H1 (cell line): ENCODE data around the gene PBXIP1. TPM values are rescaled to one million over a fixed set of nuclear protein-coding genes. Genes with fewer than 3 reads are reported as not detected.

ENCODE experiments used
- ATF3 ChIP-seq: IDR thresholded peaks from 2 replicates; pipeline ENCODE4 v1.6.1; 2011; ENCODE audit warnings: low read depth, mild to moderate bottlenecking, low read length; ENCODE audit not compliant: insufficient read depth
- BACH1 ChIP-seq: IDR thresholded peaks from 2 replicates; pipeline ENCODE4 v1.6.1; 2012; ENCODE audit warnings: low read length, improper control_type of control experiment
- CREB1 ChIP-seq: IDR thresholded peaks from 2 replicates; pipeline ENCODE4 v1.6.1; 2012; ENCODE audit warnings: inconsistent platforms
- CTCF ChIP-seq, 3 experiments: IDR thresholded peaks; 1 replicate in 2 of 3; 2 replicates in 1 of 3; pipeline versions ENCODE4 v1.5.1 to v1.6.1; 2011; ENCODE audit warnings: low read length in 3 of 3, mild to moderate bottlenecking in 3 of 3, inconsistent platforms in 2 of 3, low read depth in 1 of 3, moderate library complexity in 1 of 3; ENCODE audit not compliant: insufficient read depth in 1 of 3; ENCODE audit errors: control extremely low read depth in 1 of 3
- E2F6 ChIP-seq: IDR thresholded peaks from 2 replicates; pipeline ENCODE4 v1.6.1; 2012; ENCODE audit warnings: inconsistent platforms
- EGR1 ChIP-seq: IDR thresholded peaks from 2 replicates; pipeline ENCODE4 v1.6.1; 2011; ENCODE audit warnings: low read depth, low read length, borderline replicate concordance
- EP300 ChIP-seq, 2 experiments: IDR thresholded peaks; 1 replicate in 1 of 2; 2 replicates in 1 of 2; pipeline ENCODE4 v1.6.1; 2011 to 2012; ENCODE audit warnings: low read depth in 2 of 2, low read length in 2 of 2, mild to moderate bottlenecking in 2 of 2, borderline replicate concordance in 1 of 2, inconsistent platforms in 1 of 2, moderate library complexity in 1 of 2
- GTF2F1 ChIP-seq: IDR thresholded peaks from 2 replicates; pipeline ENCODE4 v1.6.1; 2012; ENCODE audit warnings: low read depth, low read length, improper control_type of control experiment, borderline replicate concordance
- KDM4A ChIP-seq: IDR thresholded peaks from one replicate; pipeline ENCODE4 v1.7.1; 2012; ENCODE audit warnings: low read depth, mild to moderate bottlenecking, moderate library complexity, low read length, inconsistent platforms; ENCODE audit not compliant: severe bottlenecking
- MAFK ChIP-seq: IDR thresholded peaks from 2 replicates; pipeline ENCODE4 v1.6.1; 2012; ENCODE audit warnings: low read depth, mild to moderate bottlenecking, improper control_type of control experiment, low read length
- NANOG ChIP-seq: IDR thresholded peaks from 2 replicates; pipeline ENCODE4 v1.6.1; 2011; ENCODE audit warnings: low read length, low read depth, mild to moderate bottlenecking, inconsistent platforms; ENCODE audit not compliant: insufficient read depth, poor library complexity, severe bottlenecking
- POLR2A ChIP-seq, 2 experiments: IDR thresholded peaks; 1 replicate in 1 of 2; 2 replicates in 1 of 2; pipeline ENCODE4 v1.6.1; 2011; ENCODE audit warnings: low read depth in 2 of 2, low read length in 2 of 2, mild to moderate bottlenecking in 2 of 2; ENCODE audit errors: control extremely low read depth in 1 of 2
- POLR2AphosphoS5 ChIP-seq: IDR thresholded peaks from 2 replicates; pipeline ENCODE4 v1.6.1; 2011; ENCODE audit warnings: low read depth, low read length
- RBBP5 ChIP-seq: IDR thresholded peaks from 2 replicates; pipeline ENCODE4 v1.7.1; 2012; ENCODE audit warnings: low read depth, mild to moderate bottlenecking, inconsistent platforms, low read length, moderate library complexity, borderline replicate concordance
- SIX5 ChIP-seq: IDR thresholded peaks from 2 replicates; pipeline ENCODE4 v1.6.1; 2011; ENCODE audit warnings: mild to moderate bottlenecking, low read depth, low read length
- SP4 ChIP-seq: IDR thresholded peaks from 2 replicates; pipeline ENCODE4 v1.6.1; 2012; ENCODE audit warnings: low read length, inconsistent platforms
- SUZ12 ChIP-seq: fragments of 200-600 bp; sonication (generic); IDR thresholded peaks from 2 replicates; pipeline ENCODE4 v1.6.1; 2012; ENCODE audit warnings: mild to moderate bottlenecking, inconsistent platforms, low read length, moderate library complexity, mixed read lengths
- TAF1 ChIP-seq: IDR thresholded peaks from 2 replicates; pipeline ENCODE4 v1.6.1; 2011; ENCODE audit warnings: mild to moderate bottlenecking, low read depth, low read length
- TBP ChIP-seq: IDR thresholded peaks from 2 replicates; pipeline ENCODE4 v1.6.1; 2011; ENCODE audit warnings: low read depth, low read length, improper control_type of control experiment
- TEAD4 ChIP-seq: IDR thresholded peaks from 2 replicates; pipeline ENCODE4 v1.6.1; 2012; ENCODE audit warnings: low read depth, low read length, inconsistent platforms, mixed read lengths
- YY1 ChIP-seq: IDR thresholded peaks from 2 replicates; pipeline ENCODE4 v1.6.1; 2011; ENCODE audit warnings: low read depth, mild to moderate bottlenecking, low read length
- polyA plus RNA-seq, 7 experiments: library from polyadenylated mRNA; depleted of rRNA in 3 of 7; stranded (reverse) in 5 of 7; unstranded in 2 of 7; fragments of >200 nt in 5 of 7; fragments of 200-250 nt in 2 of 7; gene quantifications; 1 replicate in 5 of 7; 2 replicates in 1 of 7; 4 replicates in 1 of 7; pipeline versions ENCODE4 v1.2.1 to v1.2.3, GENCODE V29; 2011 to 2013; ENCODE audit warnings: missing spikeins in 2 of 7, mixed read lengths in 2 of 7
- total RNA-seq: library from RNA; stranded (reverse); fragmentation: NEBNext Ultra II Directional; extraction: Animal tissue kit (Norgen Biotek cat#: 25700); gene quantifications from 2 replicates; pipeline ENCODE4 v1.2.1, GENCODE V29; 2021

PBXIP1 gene
- total and polyA plus RNA-seq, 2 of the 8 experiments (the other 6 are each of a cell fraction or from before 2014, with no cell fraction given): 12.0 to 19.8 TPM

GRCh38 chr1:154970631-154971340, 14.9 kb upstream of the PBXIP1 start, which contains the start of gene SHC1 (continued):
- TF ChIP-seq CTCF (IDR thresholded peaks at IDR 0.05; ENCODE audit: control extremely low read depth in 1 of 3, insufficient read depth in 1 of 3, low read depth in 1 of 3, low read length in 3 of 3) (peak in 1 of 3 experiments; percentile 5; a peak in 1 of 4 replicates), SP4 (peak; percentile 71; the same call in 1 of the 2 replicates), BACH1 (peak; percentile 82), SIX5 (no peak), SUZ12 (no peak), TBP (peak; percentile 82), TEAD4 (no peak), RBBP5 (0 out of 2 replicates have a peak, but pooled peaks have one; percentile 48), EP300 (IDR thresholded peaks at IDR 0.05; ENCODE audit: borderline replicate concordance in 1 of 2, low read depth in 2 of 2, low read length in 2 of 2) (no peak; a peak in 1 of 3 replicates), GTF2F1 (0 out of 2 replicates have a peak, but pooled peaks have one; percentile 21), TAF1 (peak; percentile 78), NANOG (no peak), POLR2AphosphoS5 (peak; percentile 85; the same call in 1 of the 2 replicates), KDM4A (no peak), CREB1 (0 out of 2 replicates have a peak, but pooled peaks have one; percentile 9), YY1 (0 out of 2 replicates have a peak, but pooled peaks have one; percentile 7), ATF3 (no peak), E2F6 (no peak), MAFK (peak; percentile 75), POLR2A (IDR thresholded peaks at IDR 0.05; ENCODE audit: control extremely low read depth in 1 of 2, low read depth in 2 of 2, low read length in 2 of 2) (peak; percentile 79 to 92), EGR1 (peak; percentile 1; the same call in 1 of the 2 replicates)
